Parathyroid adenoma (tissue), 2 donors: ENCODE results near the gene CNGB1.

Experiments used
- H2AFZ ChIP-seq: fragments of 300-600 bp; sonication (generic); one replicate; pipeline ENCODE4 v1.7.0; 2017; ENCODE audit warnings: antibody characterized with exemption, mild to moderate bottlenecking
- H3K27ac ChIP-seq: fragments of 300-600 bp; sonication (generic); one replicate; pipeline ENCODE4 v1.7.0; 2017
- H3K27me3 ChIP-seq: fragments of 300-600 bp; sonication (generic); one replicate; pipeline ENCODE4 v1.7.0; 2017; ENCODE audit warnings: low read length; ENCODE audit not compliant: control insufficient read depth, insufficient read depth
- H3K36me3 ChIP-seq: fragments of 300-600 bp; sonication (generic); one replicate; pipeline ENCODE4 v1.7.0; 2017; ENCODE audit warnings: low read length; ENCODE audit not compliant: control insufficient read depth, insufficient read depth
- H3K4me1 ChIP-seq: fragments of 300-600 bp; sonication (generic); one replicate; pipeline ENCODE4 v1.7.0; 2017; ENCODE audit warnings: control low read depth
- H3K4me2 ChIP-seq: fragments of 300-600 bp; sonication (generic); one replicate; pipeline ENCODE4 v1.7.0; 2017; ENCODE audit warnings: low read length
- H3K4me3 ChIP-seq: fragments of 300-600 bp; sonication (generic); one replicate; pipeline ENCODE4 v1.7.0; 2017; ENCODE audit warnings: low read depth, low read length
- H3K79me2 ChIP-seq: fragments of 300-600 bp; sonication (generic); one replicate; pipeline ENCODE4 v1.7.0; 2017; ENCODE audit warnings: control low read depth
- H3K9ac ChIP-seq: fragments of 300-600 bp; sonication (generic); one replicate; pipeline ENCODE4 v1.7.0; 2017; ENCODE audit warnings: mild to moderate bottlenecking
- H3K9me3 ChIP-seq: fragments of 300-600 bp; sonication (generic); one replicate; pipeline ENCODE4 v1.7.0; 2017; ENCODE audit warnings: low read length; ENCODE audit not compliant: control insufficient read depth
- CTCF ChIP-seq: fragments of 300-600 bp; sonication (generic); IDR thresholded peaks from one replicate; pipeline ENCODE4 v1.7.0; 2017; ENCODE audit warnings: antibody characterized with exemption, mild to moderate bottlenecking
- donor health status: primary hyperparathyroidism.

CNGB1 gene

GRCh38 chr16:57916735-57917438 is 54.0 kb downstream of the CNGB1 start:
- Histone ChIP-seq H3K9me3 (no peaks in the 10 kb centered on the region), H3K4me3 (no peak overlapping the region), H3K4me1 (no peaks in the 10 kb centered on the region), H3K27me3 (no peaks in the 10 kb centered on the region), H3K27ac (no peak overlapping the region), H3K79me2 (no peaks in the 10 kb centered on the region), H3K36me3 (no peaks in the 10 kb centered on the region), H2AFZ (no peak overlapping the region), H3K9ac (no peak overlapping the region), H3K4me2 (no peak overlapping the region)
- no peak for TF ChIP-seq CTCF

- no peaks in the 10 kb centered on the region for H3K79me2 ChIP-seq
- no peak overlapping the region for H3K4me2 ChIP-seq
- no peaks in the 10 kb centered on the region for H3K27me3 ChIP-seq
- H2AFZ ChIP-seq: no peak overlapping the region
- no peak overlapping the region for H3K27ac ChIP-seq
- H3K36me3 ChIP-seq: no peaks in the 10 kb centered on the region
- TF ChIP-seq CTCF: no peak
- no peak overlapping the region for H3K9ac ChIP-seq
- H3K4me3 ChIP-seq: no peak overlapping the region
- H3K9me3 ChIP-seq: no peaks in the 10 kb centered on the region
- no peaks in the 10 kb centered on the region for H3K4me1 ChIP-seq
Observed at GRCh38 chr16:57915811-57916488, 55.0 kb downstream of the CNGB1 start.

- Histone ChIP-seq H3K4me3 (no peak overlapping the region), H3K4me1 (no peaks in the 10 kb centered on the region), H3K36me3 (no peaks in the 10 kb centered on the region), H3K9ac (no peak overlapping the region), H3K27me3 (no peaks in the 10 kb centered on the region), H3K4me2 (no peak overlapping the region), H3K79me2 (no peaks in the 10 kb centered on the region), H2AFZ (no peak overlapping the region), H3K9me3 (no peaks in the 10 kb centered on the region), H3K27ac (no peak overlapping the region)
- TF ChIP-seq CTCF: no peak
Observed at GRCh38 chr16:57915267-57915666, 55.7 kb downstream of the CNGB1 start.

- Histone ChIP-seq H3K36me3 (no peaks in the 10 kb centered on the region), H3K4me2 (no peak overlapping the region), H2AFZ (no peak overlapping the region), H3K9me3 (no peaks in the 10 kb centered on the region), H3K27ac (no peak overlapping the region), H3K4me1 (no peaks in the 10 kb centered on the region), H3K27me3 (no peaks in the 10 kb centered on the region), H3K79me2 (no peaks in the 10 kb centered on the region), H3K9ac (no peak overlapping the region), H3K4me3 (no peak overlapping the region)
- no peak for TF ChIP-seq CTCF
Observed at GRCh38 chr16:57914244-57915173, 56.4 kb downstream of the CNGB1 start.
